Fibroblast of lung (primary cell): Measurements from ENCODE around the gene MLLT10. TPM values are rescaled to one million over a fixed set of nuclear protein-coding genes. Genes with fewer than 3 reads are reported as not detected.

ENCODE experiments used
- DNase-seq, 2 donors: peaks; one replicate each; pipeline versions ENCODE4 v3.0.0 to v3.0.0-alpha.2; 2010; ENCODE audit warnings: low read depth in 2 of 2
- H2AFZ ChIP-seq: 2 replicates; pipeline ENCODE4 v1.5.1; 2012; ENCODE audit warnings: low read length, control low read depth, inconsistent platforms
- H3K27ac ChIP-seq: 2 replicates; pipeline ENCODE4 v1.5.1; 2011; ENCODE audit warnings: low read length, control low read depth; ENCODE audit not compliant: insufficient read depth
- H3K27me3 ChIP-seq: 2 replicates; pipeline ENCODE4 v1.5.1; 2011; ENCODE audit warnings: mild to moderate bottlenecking, low read length; ENCODE audit not compliant: control insufficient read depth, insufficient read depth
- H3K36me3 ChIP-seq: 2 replicates; pipeline ENCODE4 v1.5.1; 2011; ENCODE audit warnings: low read length; ENCODE audit not compliant: control insufficient read depth, insufficient read depth
- H3K4me1 ChIP-seq: 2 replicates; pipeline ENCODE4 v1.5.1; 2011; ENCODE audit warnings: low read length; ENCODE audit not compliant: control insufficient read depth, insufficient read depth; ENCODE audit errors: extremely low read depth
- H3K4me2 ChIP-seq: 2 replicates; pipeline ENCODE4 v1.5.1; 2011; ENCODE audit warnings: low read length, control low read depth; ENCODE audit not compliant: insufficient read depth; ENCODE audit errors: extremely low read depth
- H3K4me3 ChIP-seq, 4 experiments: fragments of 200-600 bp in 1 of 4; sonication (generic) in 1 of 4; replicated peaks in 1 of 4; 2 replicates each; pipeline ENCODE4 v1.5.1; 2011 to 2016; ENCODE audit warnings: low read length in 4 of 4, low read depth in 3 of 4, mild to moderate bottlenecking in 3 of 4, control low read depth in 2 of 4, inconsistent platforms in 1 of 4, mixed read lengths in 1 of 4; ENCODE audit not compliant: insufficient read depth in 1 of 4; ENCODE audit errors: control extremely low read depth in 1 of 4
- H3K79me2 ChIP-seq: 2 replicates; pipeline ENCODE4 v1.5.1; 2012; ENCODE audit warnings: mild to moderate bottlenecking, low read length, inconsistent platforms; ENCODE audit not compliant: control insufficient read depth, insufficient read depth
- H3K9ac ChIP-seq: 2 replicates; pipeline ENCODE4 v1.5.1; 2011; ENCODE audit warnings: mild to moderate bottlenecking, low read length, control low read depth; ENCODE audit not compliant: insufficient read depth
- H3K9me3 ChIP-seq: 2 replicates; pipeline ENCODE4 v1.5.1; 2012; ENCODE audit warnings: low read depth, low read length; ENCODE audit not compliant: control insufficient read depth, insufficient read depth
- H4K20me1 ChIP-seq: 2 replicates; pipeline ENCODE4 v1.5.1; 2011; ENCODE audit warnings: low read length; ENCODE audit not compliant: control insufficient read depth, insufficient read depth; ENCODE audit errors: extremely low read depth
- CTCF ChIP-seq, 2 donors: IDR thresholded peaks in 1 of 2; conservative IDR thresholded peaks in 1 of 2; 1 replicate in 1 of 2; 2 replicates in 1 of 2; pipeline ENCODE4 v1.5.1; 2011 to 2012; ENCODE audit warnings: low read length in 2 of 2, control low read depth in 1 of 2, inconsistent platforms in 1 of 2, low read depth in 1 of 2, mild to moderate bottlenecking in 1 of 2
- EZH2 ChIP-seq: IDR thresholded peaks from 2 replicates; pipeline ENCODE4 v1.5.1; 2012; ENCODE audit warnings: low read length, control low read depth, mild to moderate bottlenecking; ENCODE audit errors: missing control alignments
- polyA plus RNA-seq, 2 donors: library from polyadenylated mRNA; depleted of rRNA in 1 of 2; stranded (reverse) in 1 of 2; unstranded in 1 of 2; fragments of >200 nt; gene quantifications; 2 replicates each; pipeline ENCODE4 v1.2.1, GENCODE V29; 2011 to 2012; ENCODE audit warnings: missing spikeins in 1 of 2
- total RNA-seq: library from RNA; depleted of rRNA; stranded (reverse); fragments of >200 nt; gene quantifications from 2 replicates; pipeline ENCODE4 v1.2.1, GENCODE V29; 2014

Gene MLLT10
- total and polyA plus RNA-seq, 2 donors (not counting 1 experiment from before 2014, with no cell fraction given): 25.6 to 56.3 TPM

- no peak overlapping the region for H3K27ac ChIP-seq
- no peak overlapping the region for H2AFZ ChIP-seq
- DNase-seq: peak; percentile 13 to 42
- no peaks in the 10 kb centered on the region for H4K20me1 ChIP-seq
- H3K9ac ChIP-seq: no peak overlapping the region
- no peaks in the 10 kb centered on the region for H3K27me3 ChIP-seq
- H3K4me1 ChIP-seq: no peaks in the 10 kb centered on the region
- TF ChIP-seq CTCF (conservative IDR thresholded peaks at IDR 0.05 in 1 of 2, IDR thresholded peaks at IDR 0.05 in 1 of 2; ENCODE audit: low read depth in 1 of 2, low read length in 2 of 2) (no peak), EZH2 (no peak)
- H3K4me2 ChIP-seq: no peak overlapping the region
- H3K4me3 ChIP-seq: peak overlapping the region in 1 of 4 experiments; percentile 87
- H3K9me3 ChIP-seq: no peaks in the 10 kb centered on the region
- no peaks in the 10 kb centered on the region for H3K36me3 ChIP-seq
- no peaks in the 10 kb centered on the region for H3K79me2 ChIP-seq
These were observed 21.2 kb upstream of the MLLT10 start for GRCh38 chr10:21512573-21513404.

- Histone ChIP-seq H3K36me3 (no peaks in the 10 kb centered on the region), H3K4me3 (peak overlapping the region in 1 of 4 experiments; percentile 87), H4K20me1 (no peaks in the 10 kb centered on the region), H3K4me1 (peaks cover 3% of the 10 kb centered on the region), H3K4me2 (peak overlapping the region; percentile 15), H2AFZ (no peak overlapping the region), H3K9me3 (no peaks in the 10 kb centered on the region), H3K27me3 (no peaks in the 10 kb centered on the region), H3K79me2 (no peaks in the 10 kb centered on the region), H3K27ac (no peak overlapping the region), H3K9ac (no peak overlapping the region)
- DNase-seq: no peak
- TF ChIP-seq EZH2: no peak
- no peak for TF ChIP-seq CTCF (conservative IDR thresholded peaks at IDR 0.05 in 1 of 2, IDR thresholded peaks at IDR 0.05 in 1 of 2; ENCODE audit: low read depth in 1 of 2, low read length in 2 of 2)
These were observed 20.6 kb upstream of the MLLT10 start for GRCh38 chr10:21513405-21513788.

- H3K4me1 ChIP-seq: peaks cover 3% of the 10 kb centered on the region
- H3K4me2 ChIP-seq: peak overlapping the region; percentile 62
- H3K79me2 ChIP-seq: no peaks in the 10 kb centered on the region
These were observed 19.8 kb upstream of the MLLT10 start for GRCh38 chr10:21514129-21514817.

More at GRCh38 chr10:21514129-21514817, 19.8 kb upstream of the MLLT10 start:
- Histone ChIP-seq H3K27me3 (no peaks in the 10 kb centered on the region), H3K36me3 (no peaks in the 10 kb centered on the region), H2AFZ (no peak overlapping the region), H3K4me3 (peak overlapping the region in 2 of 4 experiments; percentile 17 to 87), H3K27ac (no peak overlapping the region), H4K20me1 (no peaks in the 10 kb centered on the region), H3K9ac (no peak overlapping the region), H3K9me3 (no peaks in the 10 kb centered on the region)
- no peak for TF ChIP-seq CTCF (conservative IDR thresholded peaks at IDR 0.05 in 1 of 2, IDR thresholded peaks at IDR 0.05 in 1 of 2; ENCODE audit: low read depth in 1 of 2, low read length in 2 of 2)
- no peak for TF ChIP-seq EZH2
- peak in 1 of 2 donors; percentile 45 for DNase-seq
